ENCODE results near the gene MYO16. TPM values are rescaled to one million over a fixed set of nuclear protein-coding genes. Genes with fewer than 3 reads are reported as not detected.

Gene MYO16
- total RNA-seq, 1 donor from 2014 or later = 22.0 TPM

- H3K4me1 Mint-ChIP-seq (ENCODE audit: low read depth, unreplicated experiment) = peaks cover 30% of the 10 kb centered on the region
These were observed 569.2 kb downstream of the MYO16 start for GRCh38 chr13:109198585-109198984.

GRCh38 chr13:109199280-109199679 lies 569.9 kb downstream of the MYO16 start:
- peaks cover 1% of the 10 kb centered on the region for H3K9me3 Mint-ChIP-seq (ENCODE audit: unreplicated experiment)
- no peaks in the 10 kb centered on the region for H3K36me3 Mint-ChIP-seq (ENCODE audit: unreplicated experiment)
- no peak overlapping the region for H3K4me3 Mint-ChIP-seq (ENCODE audit: unreplicated experiment)
- peaks cover 26% of the 10 kb centered on the region for H3K4me1 Mint-ChIP-seq (ENCODE audit: low read depth, unreplicated experiment)
- no peaks in the 10 kb centered on the region for H3K27me3 Mint-ChIP-seq (ENCODE audit: unreplicated experiment)
- TF ChIP-seq CTCF (IDR thresholded peaks at IDR 0.05; ENCODE audit: partially characterized antibody, unreplicated experiment) = no peak
- no peak for DNase-seq
- H3K27ac Mint-ChIP-seq (ENCODE audit: unreplicated experiment) = no peak overlapping the region

More at GRCh38 chr13:109198585-109198984, 569.2 kb downstream of the MYO16 start:
- no peak overlapping the region for H3K4me3 Mint-ChIP-seq (ENCODE audit: unreplicated experiment)
- TF ChIP-seq CTCF (IDR thresholded peaks at IDR 0.05; ENCODE audit: partially characterized antibody, unreplicated experiment) = no peak
- no peak for DNase-seq
- H3K27ac Mint-ChIP-seq (ENCODE audit: unreplicated experiment) = no peak overlapping the region
- H3K36me3 Mint-ChIP-seq (ENCODE audit: unreplicated experiment) = no peaks in the 10 kb centered on the region
- H3K9me3 Mint-ChIP-seq (ENCODE audit: unreplicated experiment) = peaks cover 1% of the 10 kb centered on the region
- H3K27me3 Mint-ChIP-seq (ENCODE audit: unreplicated experiment) = no peaks in the 10 kb centered on the region

- Mint-ChIP-seq H3K9me3 (ENCODE audit: unreplicated experiment) (peaks cover 1% of the 10 kb centered on the region), H3K27me3 (ENCODE audit: unreplicated experiment) (no peaks in the 10 kb centered on the region), H3K36me3 (ENCODE audit: unreplicated experiment) (no peaks in the 10 kb centered on the region), H3K27ac (ENCODE audit: unreplicated experiment) (peak overlapping the region; percentile 67), H3K4me1 (ENCODE audit: low read depth, unreplicated experiment) (peaks cover 30% of the 10 kb centered on the region), H3K4me3 (ENCODE audit: unreplicated experiment) (no peak overlapping the region)
- DNase-seq = no peak
- TF ChIP-seq CTCF (IDR thresholded peaks at IDR 0.05; ENCODE audit: partially characterized antibody, unreplicated experiment) = no peak
These were observed 571.1 kb downstream of the MYO16 start for GRCh38 chr13:109200556-109200955.

- H3K4me3 Mint-ChIP-seq (ENCODE audit: unreplicated experiment) = no peak overlapping the region
- H3K36me3 Mint-ChIP-seq (ENCODE audit: unreplicated experiment) = no peaks in the 10 kb centered on the region
- peaks cover 3% of the 10 kb centered on the region for H3K9me3 Mint-ChIP-seq (ENCODE audit: unreplicated experiment)
- H3K27ac Mint-ChIP-seq (ENCODE audit: unreplicated experiment) = no peak overlapping the region
- no peaks in the 10 kb centered on the region for H3K27me3 Mint-ChIP-seq (ENCODE audit: unreplicated experiment)
- peaks cover 31% of the 10 kb centered on the region for H3K4me1 Mint-ChIP-seq (ENCODE audit: low read depth, unreplicated experiment)
- no peak for TF ChIP-seq CTCF (IDR thresholded peaks at IDR 0.05; ENCODE audit: partially characterized antibody, unreplicated experiment)
- no peak for DNase-seq
These were observed 574.2 kb downstream of the MYO16 start for GRCh38 chr13:109203587-109203986.

GRCh38 chr13:109204252-109204651 lies 574.8 kb downstream of the MYO16 start:
- no peak for TF ChIP-seq CTCF (IDR thresholded peaks at IDR 0.05; ENCODE audit: partially characterized antibody, unreplicated experiment)
- peaks cover 29% of the 10 kb centered on the region for H3K4me1 Mint-ChIP-seq (ENCODE audit: low read depth, unreplicated experiment)
- peaks cover 3% of the 10 kb centered on the region for H3K9me3 Mint-ChIP-seq (ENCODE audit: unreplicated experiment)
- H3K36me3 Mint-ChIP-seq (ENCODE audit: unreplicated experiment) = no peaks in the 10 kb centered on the region
- no peak for DNase-seq
- H3K4me3 Mint-ChIP-seq (ENCODE audit: unreplicated experiment) = no peak overlapping the region
- H3K27ac Mint-ChIP-seq (ENCODE audit: unreplicated experiment) = no peak overlapping the region
- peaks cover 2% of the 10 kb centered on the region for H3K27me3 Mint-ChIP-seq (ENCODE audit: unreplicated experiment)
